OCI-M1 (cell line): ENCODE results near the gene AMELX.
A peak's percentile ranks its signal among the peaks of the same experiment; 100 is the strongest.

ENCODE experiments used
- DNase-seq: peaks from one replicate; lab custom pipeline; 2025; lab: John Stamatoyannopoulos, UW

The AMELX gene

GRCh38 chrX:11293113-11293512, at the start of gene AMELX:
AMELX (plus strand) TSS chrX:11293413; CDS start chrX:11294789, 1,376 bp downstream.
- no peak for DNase-seq

GRCh38 chrX:11244636-11245035, 48.6 kb upstream of the AMELX start:
- DNase-seq = no peak

- DNase-seq = peak; percentile 82
Observed at GRCh38 chrX:11254417-11255109, 38.6 kb upstream of the AMELX start.

- DNase-seq = no peak
Observed at GRCh38 chrX:11257290-11257689, 35.9 kb upstream of the AMELX start.

GRCh38 chrX:11257711-11258110, 35.5 kb upstream of the AMELX start:
- DNase-seq = no peak

GRCh38 chrX:11259437-11259836, 33.8 kb upstream of the AMELX start:
- no peak for DNase-seq

GRCh38 chrX:11261260-11261659, 32.0 kb upstream of the AMELX start:
- no peak for DNase-seq

GRCh38 chrX:11264925-11265324, 28.3 kb upstream of the AMELX start:
- DNase-seq = no peak

- no peak for DNase-seq
Observed at GRCh38 chrX:11265352-11265751, 27.9 kb upstream of the AMELX start.

GRCh38 chrX:11266573-11267003, 26.6 kb upstream of the AMELX start:
- no peak for DNase-seq

- no peak for DNase-seq
Observed at GRCh38 chrX:11267425-11267824, 25.8 kb upstream of the AMELX start.

- peak; percentile 23 for DNase-seq
Observed at GRCh38 chrX:11269006-11269405, 24.2 kb upstream of the AMELX start.

- no peak for DNase-seq
Observed at GRCh38 chrX:11269996-11270395, 23.2 kb upstream of the AMELX start.

GRCh38 chrX:11272290-11272689, 20.9 kb upstream of the AMELX start:
- no peak for DNase-seq

GRCh38 chrX:11272863-11273262, 20.4 kb upstream of the AMELX start:
- no peak for DNase-seq

- DNase-seq = no peak
Observed at GRCh38 chrX:11273544-11273943, 19.7 kb upstream of the AMELX start.

GRCh38 chrX:11282043-11282442, 11.2 kb upstream of the AMELX start:
- DNase-seq = no peak

- DNase-seq = peak; percentile 27
Observed at GRCh38 chrX:11285651-11286050, 7.6 kb upstream of the AMELX start.

- no peak for DNase-seq
Observed at GRCh38 chrX:11287505-11287904, 5.7 kb upstream of the AMELX start.

GRCh38 chrX:11290416-11291102, 2.7 kb upstream of the AMELX start:
- DNase-seq = no peak

- no peak for DNase-seq
Observed at GRCh38 chrX:11296051-11296450, 2.8 kb downstream of the AMELX start.

GRCh38 chrX:11298600-11298999, 5.4 kb downstream of the AMELX start:
- DNase-seq = no peak

- DNase-seq = no peak
Observed at GRCh38 chrX:11304829-11305228, 11.6 kb downstream of the AMELX start.

- no peak for DNase-seq
Observed at GRCh38 chrX:11305641-11306040, 12.4 kb downstream of the AMELX start.
